GM19452 (cell line): ENCODE results near the gene SLC35F1.
A peak's percentile ranks its signal among the peaks of the same experiment; 100 is the strongest.
"Not testable (repeated sequence)": the region's sequence is repeated elsewhere in the genome, so short reads cannot be mapped to it uniquely, and the experiment has no call there.

ENCODE experiments used
- ATAC-seq: cut with Tn5 transposase; IDR thresholded peaks from one replicate; pipeline ENCODE4 v1.9.1; 2021; ENCODE audit not compliant: unreplicated experiment

SLC35F1 gene

GRCh38 chr6:117906958-117907600 lies at the start of gene SLC35F1:
Gene SLC35F1 (plus strand): TSS chr6:117907264.
- peak; percentile 54 for ATAC-seq

DNA sequence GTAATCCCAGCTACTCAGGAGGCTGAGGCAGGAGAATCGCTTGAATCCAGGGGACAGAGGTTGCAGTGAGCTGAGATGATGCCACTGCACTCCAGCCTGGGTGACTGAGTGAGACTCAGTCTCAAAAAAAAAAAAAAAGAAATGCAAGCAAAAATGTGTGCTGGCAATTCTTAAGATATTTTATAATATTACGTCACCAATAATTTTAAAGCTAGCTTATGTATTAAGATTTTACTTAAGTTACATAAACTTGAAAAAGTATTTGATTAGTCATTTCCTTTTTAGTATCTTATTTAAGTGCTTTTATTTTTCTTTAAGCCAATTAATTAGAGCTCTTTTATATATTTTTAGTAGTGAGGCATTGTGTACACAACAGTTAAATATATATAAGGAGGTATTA lies 48.5 kb upstream of the SLC35F1 start:
- not testable (repeated sequence) for ATAC-seq

DNA sequence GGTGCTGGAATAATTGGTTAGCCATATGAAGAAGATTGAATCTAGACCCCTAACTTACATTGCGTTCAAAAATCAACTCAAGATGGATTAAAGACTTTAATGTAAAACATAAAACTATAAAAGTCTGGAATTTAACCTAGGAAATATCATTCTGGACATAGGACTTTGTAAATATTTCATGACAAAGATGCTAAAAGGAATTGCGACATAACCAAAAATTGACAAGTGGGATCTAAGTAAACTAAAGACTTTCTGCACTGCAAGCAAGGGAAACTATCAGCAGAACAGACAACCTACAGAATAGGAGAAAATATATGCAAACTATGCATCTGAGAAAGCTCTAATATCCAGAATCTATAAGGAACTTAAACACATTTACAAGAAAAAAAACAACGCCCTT lies 45.5 kb upstream of the SLC35F1 start:
- ATAC-seq, result no peak

DNA sequence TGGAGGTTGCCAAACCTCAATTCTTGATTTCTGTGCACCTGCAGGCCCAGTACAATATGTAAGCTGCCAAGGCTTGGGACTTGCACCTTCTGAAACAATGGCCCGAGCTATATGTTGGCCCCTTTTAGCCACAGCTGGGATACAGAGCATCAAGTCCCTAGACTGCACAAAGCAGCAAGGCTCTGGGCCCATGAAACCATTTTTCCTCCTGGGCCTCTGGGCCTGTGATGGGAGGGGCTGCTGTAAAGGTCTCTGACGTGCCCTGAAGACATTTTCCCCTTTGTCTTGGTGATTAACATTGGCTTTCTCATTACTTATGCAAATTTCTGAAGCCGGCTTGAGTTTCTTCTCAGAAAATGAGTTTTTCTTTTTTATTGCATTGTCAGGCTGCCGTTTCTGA lies 40.5 kb upstream of the SLC35F1 start:
- no peak for ATAC-seq

DNA sequence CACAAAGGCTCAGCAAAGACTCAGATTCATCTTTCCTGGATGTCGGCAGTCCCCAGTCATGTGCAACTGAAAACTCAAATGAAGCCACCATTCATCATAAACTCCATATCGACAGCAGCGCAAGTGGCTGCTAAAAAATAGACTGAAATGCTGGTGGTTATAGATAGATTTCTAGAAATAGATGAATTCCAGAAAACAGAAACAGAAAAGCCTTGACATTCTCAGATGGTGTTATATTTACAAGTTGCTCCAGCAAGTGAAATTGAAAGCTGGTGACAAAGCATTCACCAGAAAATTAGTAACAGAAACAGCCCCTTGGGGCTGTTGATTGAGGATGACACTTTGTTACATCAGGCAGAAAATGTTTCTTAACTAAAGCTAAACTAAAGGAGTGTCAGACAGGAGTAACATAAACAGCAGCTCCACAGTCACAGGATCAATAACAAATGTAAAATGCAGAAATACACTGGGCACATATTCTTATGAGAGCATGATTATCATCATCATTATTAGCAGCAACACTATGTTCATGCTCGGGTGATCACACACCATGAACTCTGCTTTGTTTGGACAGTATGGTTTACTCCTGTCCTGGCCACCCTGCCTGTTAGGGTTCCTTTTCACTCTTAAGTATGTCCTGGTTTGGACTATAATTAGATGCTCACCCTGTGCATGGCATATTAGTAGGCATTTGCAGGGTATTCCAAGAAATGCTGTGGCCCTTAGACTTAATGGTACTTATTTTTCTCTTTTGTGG lies 36.4 kb upstream of the SLC35F1 start:
- ATAC-seq, result peak; percentile 81

- no peak for ATAC-seq
Observed at GRCh38 chr6:117880824-117881223, 26.2 kb upstream of the SLC35F1 start.

DNA sequence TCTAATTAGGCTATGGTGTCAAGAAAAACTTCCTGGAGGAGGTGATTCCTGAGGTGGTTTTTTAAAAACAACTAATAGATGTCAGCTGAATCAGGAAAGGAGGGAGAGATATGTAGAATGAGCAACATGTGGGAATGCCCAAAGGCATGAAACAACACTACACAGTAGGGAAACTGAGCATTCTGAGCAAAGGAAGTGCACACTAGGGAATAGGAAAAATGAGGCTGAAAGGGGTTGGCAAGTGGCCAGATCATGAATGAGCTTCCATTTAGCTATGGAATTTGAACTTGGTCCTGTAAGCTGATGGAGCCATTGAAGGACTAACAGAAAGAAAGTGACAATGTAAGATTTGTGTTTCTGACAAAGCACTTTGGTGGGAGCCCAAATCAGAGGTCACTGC lies 16.9 kb upstream of the SLC35F1 start:
- no peak for ATAC-seq

DNA sequence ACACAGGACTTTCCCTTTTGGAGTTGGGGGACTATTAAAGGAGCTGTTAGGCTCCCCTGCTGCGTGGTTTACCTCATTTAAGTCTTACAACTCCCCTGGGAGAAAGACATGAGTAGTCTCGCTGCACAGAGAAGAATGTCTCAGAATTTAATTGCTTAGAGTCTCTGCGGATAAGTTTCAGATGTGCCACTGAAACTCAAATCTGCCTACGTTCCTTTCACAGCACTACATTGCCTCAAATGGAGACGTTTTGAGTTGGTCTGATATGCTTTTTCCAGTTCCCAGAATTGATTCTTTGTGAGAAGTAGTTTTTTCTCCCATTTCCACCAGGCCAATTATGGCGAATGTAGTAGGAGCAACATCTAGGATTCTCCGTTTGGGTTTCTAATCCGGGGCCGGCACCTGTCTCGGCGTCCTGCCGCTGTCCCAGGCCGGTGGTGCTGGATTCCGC lies 532 bp upstream of the SLC35F1 start:
- peak; percentile 46 for ATAC-seq

- ATAC-seq, result peak; percentile 20
Observed at GRCh38 chr6:117907601-117908245, 659 bp downstream of the SLC35F1 start.

DNA sequence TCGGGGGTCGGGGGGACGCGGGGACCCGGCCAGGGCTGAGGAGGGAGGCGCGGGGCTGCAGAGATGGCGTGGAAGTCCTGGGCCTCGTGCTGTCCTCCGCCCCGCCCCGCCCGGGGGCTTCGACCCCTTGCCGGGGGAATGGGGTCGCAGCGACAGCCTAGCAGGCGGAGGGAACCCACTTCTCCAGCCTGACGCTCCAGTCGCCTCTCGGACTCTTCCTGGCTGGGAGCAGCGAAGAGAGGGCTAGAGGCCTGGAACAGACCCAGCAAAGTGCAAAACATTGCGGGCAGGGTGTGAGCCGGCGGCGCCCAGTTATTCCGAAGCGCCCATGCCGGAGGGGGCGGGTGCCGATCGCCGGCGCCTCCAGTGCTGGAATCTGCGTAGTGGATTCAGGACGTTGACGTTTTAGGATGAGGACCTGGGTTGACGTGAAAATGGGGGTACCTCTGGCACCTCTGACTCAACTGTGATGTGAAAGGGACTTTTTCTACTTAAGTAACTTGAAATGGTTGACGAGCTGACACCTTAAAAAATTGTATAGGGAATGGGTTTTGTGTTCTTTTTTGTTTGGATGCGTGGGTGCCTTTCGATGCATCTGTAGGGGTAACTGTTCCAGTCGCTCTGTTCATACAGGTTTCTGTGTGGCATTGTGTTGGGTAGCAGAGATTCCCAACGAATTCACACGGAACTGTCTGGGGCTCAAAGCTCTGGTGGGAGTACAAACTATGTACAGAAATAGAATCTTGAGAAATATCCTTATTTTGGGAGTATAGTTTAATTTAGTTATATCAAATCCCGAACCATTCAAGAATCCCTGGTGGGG lies 1.4 kb downstream of the SLC35F1 start:
- no peak for ATAC-seq

DNA sequence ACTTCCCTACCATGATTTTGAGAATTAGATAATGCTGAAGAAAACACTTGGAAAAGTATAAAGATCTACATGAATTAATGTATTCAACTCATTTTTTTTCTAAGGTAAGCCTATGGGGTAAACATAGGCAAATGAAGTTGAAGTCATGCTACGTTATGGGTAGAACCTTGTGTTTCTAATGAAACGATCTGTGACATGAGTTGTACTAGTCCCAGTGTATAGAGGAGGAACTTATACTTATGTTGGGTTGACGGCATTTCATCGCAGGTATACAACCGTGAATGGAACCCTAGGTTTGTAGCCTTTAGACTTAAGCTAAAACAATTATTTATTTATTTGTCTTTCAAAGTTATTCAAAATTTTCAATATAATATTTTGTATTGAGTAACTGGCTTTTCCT lies 2.6 kb downstream of the SLC35F1 start:
- ATAC-seq, result no peak

DNA sequence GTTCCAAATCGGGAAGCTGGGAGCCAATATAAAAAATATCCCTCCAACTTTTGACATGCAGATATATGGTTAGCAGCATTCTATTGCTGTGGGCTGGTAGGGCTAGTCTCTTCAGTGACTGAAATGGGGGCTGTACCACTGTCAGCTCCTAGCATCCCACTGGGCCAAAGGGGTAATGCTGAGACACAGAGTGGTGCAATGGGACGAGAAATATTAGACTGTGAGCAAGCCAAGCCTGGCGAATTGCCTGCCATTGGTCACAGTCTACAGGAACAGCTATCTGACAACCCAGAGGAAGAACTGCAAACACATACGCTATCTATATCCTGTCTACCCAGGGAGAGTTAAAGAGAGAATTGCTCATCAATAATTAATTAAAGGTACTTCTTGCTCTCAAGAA lies 3.5 kb downstream of the SLC35F1 start:
- no peak for ATAC-seq

GRCh38 chr6:117911150-117911549 lies 4.1 kb downstream of the SLC35F1 start:
- no peak for ATAC-seq

GRCh38 chr6:117911660-117912059 lies 4.6 kb downstream of the SLC35F1 start:
- ATAC-seq, result no peak

DNA sequence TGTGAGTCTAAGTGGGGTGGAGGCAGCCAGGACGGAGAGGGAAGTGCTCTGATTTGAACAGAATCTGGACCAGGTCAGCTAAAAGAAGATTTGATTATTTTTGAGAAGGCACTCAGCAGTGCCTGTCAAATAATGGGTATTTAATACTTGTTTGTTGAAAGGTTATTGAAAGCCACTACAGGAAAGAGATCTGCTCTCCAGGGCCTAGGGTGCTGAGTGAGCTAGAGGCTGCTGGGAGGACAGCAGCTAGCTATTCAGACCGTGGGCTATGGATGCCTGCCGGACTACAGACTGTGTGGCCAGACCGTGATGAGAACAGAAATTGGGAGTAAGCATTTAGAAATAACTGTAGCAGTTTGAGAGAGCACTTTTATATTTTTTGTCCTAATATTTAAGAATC lies 8.8 kb downstream of the SLC35F1 start:
- ATAC-seq, result no peak

DNA sequence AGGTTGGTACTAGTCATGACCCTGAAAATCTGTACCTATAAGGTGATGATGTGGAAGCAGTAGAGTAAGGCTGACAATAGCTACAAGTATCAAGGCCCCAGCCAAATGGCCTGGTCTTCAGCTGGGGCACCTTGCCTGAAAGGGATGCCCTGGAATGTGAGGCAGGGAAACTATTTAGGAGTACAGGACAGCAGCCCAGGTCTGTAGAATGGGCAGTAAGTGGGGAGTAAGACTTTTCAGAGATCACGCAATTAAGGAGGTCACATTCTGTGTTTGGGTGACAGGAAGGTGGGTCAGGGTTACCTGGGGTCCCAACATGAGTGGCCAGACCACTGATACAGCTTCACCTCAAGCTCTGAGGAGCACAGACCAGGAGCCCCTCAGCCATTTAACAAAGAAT lies 9.4 kb downstream of the SLC35F1 start:
- ATAC-seq, result no peak

DNA sequence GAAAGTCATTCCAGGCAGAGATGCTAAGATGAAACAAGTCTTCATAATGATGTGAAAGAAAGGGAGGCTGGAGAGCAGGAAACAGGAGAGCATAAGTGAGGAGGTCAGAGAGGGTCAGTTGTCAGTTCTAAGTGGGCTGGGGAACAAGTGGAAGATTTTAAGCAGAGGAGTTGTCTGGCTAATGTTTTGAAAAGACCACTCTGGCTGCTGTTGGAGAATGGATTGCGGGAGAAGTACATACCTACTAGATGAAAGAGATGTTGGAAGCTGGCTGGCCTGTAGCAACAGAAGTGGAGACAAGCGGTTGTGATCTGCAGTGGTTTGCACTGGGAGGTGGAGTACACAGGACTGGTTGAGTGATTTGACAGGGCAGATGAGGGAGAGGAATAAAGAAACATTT lies 10.1 kb downstream of the SLC35F1 start:
- no peak for ATAC-seq

GRCh38 chr6:117918454-117918853 lies 11.4 kb downstream of the SLC35F1 start:
- no peak for ATAC-seq

DNA sequence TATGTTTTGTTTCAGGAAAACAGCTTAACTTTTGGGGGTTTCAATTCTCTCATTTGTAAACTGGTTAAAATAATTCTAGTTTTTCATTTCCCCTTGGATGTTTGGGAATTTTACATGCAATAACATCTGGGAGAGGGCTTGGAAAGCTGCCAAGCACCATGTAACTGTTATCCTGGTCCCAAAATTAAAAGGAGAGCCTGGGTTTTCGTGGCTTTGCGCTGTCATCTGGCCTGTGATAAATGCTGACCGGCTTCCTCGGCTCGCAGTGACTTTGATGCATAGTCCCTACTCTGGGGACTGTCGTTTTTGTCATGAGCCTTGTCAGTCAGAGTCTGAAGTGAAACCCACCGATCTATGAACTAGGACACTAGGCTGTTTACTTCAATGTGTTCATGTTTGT lies 12.2 kb downstream of the SLC35F1 start:
- ATAC-seq, result no peak

GRCh38 chr6:117919775-117920729 lies 13.0 kb downstream of the SLC35F1 start:
- ATAC-seq, result no peak
